ENCODE measurements around the gene ADARB2. TPM values are rescaled to one million over a fixed set of nuclear protein-coding genes. Genes with fewer than 3 reads are reported as not detected.

Gene ADARB2
- total RNA-seq, 1 donor from 2014 or later: 1.3 TPM

DNA sequence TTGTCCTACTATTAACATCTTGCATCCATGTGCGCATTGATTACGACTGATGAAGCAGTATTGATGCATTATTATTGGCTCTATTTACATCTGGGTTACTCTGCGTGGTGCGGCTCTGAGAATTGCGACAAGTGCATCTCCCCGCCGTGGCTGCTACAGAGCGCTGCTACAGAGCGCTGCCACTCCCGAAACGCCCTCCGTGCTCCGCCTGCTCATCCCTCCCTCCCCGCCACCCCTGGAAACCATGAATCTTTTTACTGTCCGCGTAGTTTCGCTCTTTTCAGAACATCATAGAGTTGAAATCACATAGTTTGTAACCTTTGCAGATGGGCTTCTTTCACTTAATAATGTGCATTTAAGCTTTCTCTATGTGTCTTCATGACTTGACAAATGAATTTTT is 74.1 kb downstream of the ADARB2 start:
- DNase-seq (ENCODE audit: low spot score): no peak

- no peak for DNase-seq (ENCODE audit: low spot score)
Measured at GRCh38 chr10:1662438-1663025, 74.8 kb downstream of the ADARB2 start.

GRCh38 chr10:1661859-1662437 is 75.4 kb downstream of the ADARB2 start:
- DNase-seq (ENCODE audit: low spot score): no peak

GRCh38 chr10:1661416-1661815 is 75.9 kb downstream of the ADARB2 start:
- no peak for DNase-seq (ENCODE audit: low spot score)

DNA sequence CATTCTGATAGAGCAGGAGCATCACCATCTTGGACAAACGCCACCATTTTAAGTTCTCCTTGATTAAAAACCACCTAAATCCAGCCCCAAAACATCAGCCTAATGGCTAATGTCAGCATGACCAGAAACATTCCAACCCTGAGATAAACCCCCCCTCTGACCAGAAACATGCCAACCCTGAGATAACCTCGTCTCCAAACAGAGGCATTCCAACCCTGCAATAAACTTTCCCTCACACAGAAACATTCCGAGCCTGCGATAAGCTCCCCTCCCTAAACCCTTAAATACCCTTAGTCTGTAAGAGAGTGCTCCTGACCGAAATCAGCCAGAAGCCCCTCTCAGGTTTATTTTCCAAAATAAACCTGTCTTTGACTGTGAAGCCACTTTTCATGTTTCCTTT is 76.5 kb downstream of the ADARB2 start:
- no peak for DNase-seq (ENCODE audit: low spot score)

DNA sequence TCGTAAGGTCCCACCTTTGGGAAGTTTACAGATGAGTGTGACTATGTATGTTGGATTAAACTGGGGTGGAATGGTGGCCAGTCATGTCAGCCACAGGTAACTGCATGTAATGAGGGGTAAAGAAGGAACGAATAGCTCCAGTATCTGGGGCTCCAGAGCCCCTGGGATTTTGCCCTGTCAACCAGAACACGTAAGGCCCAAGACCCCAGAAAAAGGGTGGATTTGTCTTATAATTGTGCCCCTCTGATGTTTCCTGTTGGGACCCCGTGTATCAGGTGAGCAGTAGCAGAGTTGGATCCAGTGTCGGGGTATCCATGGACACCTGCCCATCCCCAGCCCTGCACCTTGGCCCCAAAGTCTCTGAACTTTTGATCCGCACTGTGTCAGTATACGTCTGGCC is 76.9 kb downstream of the ADARB2 start:
- DNase-seq (ENCODE audit: low spot score): no peak

- no peak for DNase-seq (ENCODE audit: low spot score)
Measured at GRCh38 chr10:1659221-1659791, 78.0 kb downstream of the ADARB2 start.

DNA sequence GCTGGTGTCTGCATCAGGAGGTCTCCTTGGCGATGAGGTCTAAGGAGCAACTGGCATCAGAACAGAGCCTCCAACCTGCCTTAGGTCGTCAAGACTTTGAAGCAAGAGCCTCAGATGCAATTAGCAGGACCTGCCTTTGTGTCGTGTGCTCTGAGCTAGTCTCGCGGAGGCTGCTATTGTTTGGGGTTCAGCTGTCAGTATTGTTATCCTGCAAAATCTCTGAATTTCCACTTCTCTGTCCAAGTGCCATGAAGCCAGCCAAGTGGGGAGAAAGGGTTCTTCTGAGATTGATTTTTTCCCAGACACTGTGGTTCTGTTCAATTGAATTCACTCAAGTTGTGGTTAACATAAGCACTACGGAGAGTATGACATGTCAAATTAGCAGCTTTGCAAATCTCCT is 78.7 kb downstream of the ADARB2 start:
- no peak for DNase-seq (ENCODE audit: low spot score)

DNA sequence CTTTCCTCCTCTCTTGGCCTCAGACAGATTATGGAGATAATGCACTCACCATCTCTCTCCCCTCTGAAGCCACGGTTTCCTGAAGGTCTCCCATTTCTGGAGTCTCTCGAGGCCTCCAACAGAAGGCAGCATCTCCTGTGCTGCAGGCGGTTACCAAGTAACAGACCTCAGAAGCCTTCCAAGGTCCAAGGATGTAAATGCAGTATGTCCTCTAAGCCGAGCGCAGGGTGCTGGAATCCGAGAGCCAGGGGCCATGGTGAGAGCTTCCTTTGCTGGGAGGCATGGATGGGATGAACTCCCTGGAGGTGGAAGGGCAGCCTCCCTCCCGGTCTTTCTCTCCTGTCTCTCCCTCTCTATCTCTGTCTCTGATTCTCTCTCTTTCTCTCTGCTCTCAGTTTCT is 79.8 kb downstream of the ADARB2 start:
- no peak for DNase-seq (ENCODE audit: low spot score)

DNA sequence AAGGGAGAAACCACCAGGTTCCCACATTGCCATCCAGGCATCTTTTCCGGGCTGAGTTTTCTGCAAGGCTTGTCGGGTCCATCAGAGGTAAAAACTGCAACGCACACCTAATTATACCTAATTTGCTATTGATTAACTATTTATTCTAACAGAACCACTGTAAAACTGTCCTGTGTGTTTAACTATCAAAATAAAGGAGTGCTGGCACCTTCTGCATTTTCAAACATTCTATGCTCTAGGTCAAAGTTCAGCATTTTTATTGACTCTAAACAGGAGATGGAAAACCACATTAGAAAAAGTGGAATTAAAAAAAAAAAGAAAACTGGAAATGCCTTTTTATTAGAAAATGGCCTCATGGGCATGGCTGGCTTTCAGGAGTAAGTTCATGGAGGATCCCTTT is 82.0 kb downstream of the ADARB2 start:
- DNase-seq (ENCODE audit: low spot score): no peak

- DNase-seq (ENCODE audit: low spot score): no peak
Measured at GRCh38 chr10:1654811-1655356, 82.4 kb downstream of the ADARB2 start.

GRCh38 chr10:1654247-1654646 is 83.1 kb downstream of the ADARB2 start:
- DNase-seq (ENCODE audit: low spot score): no peak

DNA sequence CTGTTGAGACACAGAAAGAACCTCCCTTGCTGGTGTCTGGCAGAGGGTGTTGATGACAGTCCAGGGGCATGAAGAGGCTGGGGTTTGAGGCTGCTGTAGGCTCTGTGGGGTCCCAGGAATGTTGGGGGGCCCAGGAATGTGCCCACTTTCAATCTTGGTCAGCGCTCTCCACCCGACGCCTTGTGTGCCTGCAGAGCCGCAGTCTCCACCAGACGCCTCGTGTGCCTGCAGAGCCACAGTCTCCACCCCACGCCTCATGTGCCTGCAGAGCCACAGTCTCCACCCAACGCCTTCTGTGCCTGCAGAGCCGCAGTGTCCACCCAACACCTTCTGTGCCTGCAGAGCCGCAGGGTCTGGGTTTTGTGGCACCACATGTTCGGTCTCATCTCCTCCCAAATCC is 84.0 kb downstream of the ADARB2 start:
- no peak for DNase-seq (ENCODE audit: low spot score)

GRCh38 chr10:1652151-1652550 is 85.2 kb downstream of the ADARB2 start:
- DNase-seq (ENCODE audit: low spot score): no peak

DNA sequence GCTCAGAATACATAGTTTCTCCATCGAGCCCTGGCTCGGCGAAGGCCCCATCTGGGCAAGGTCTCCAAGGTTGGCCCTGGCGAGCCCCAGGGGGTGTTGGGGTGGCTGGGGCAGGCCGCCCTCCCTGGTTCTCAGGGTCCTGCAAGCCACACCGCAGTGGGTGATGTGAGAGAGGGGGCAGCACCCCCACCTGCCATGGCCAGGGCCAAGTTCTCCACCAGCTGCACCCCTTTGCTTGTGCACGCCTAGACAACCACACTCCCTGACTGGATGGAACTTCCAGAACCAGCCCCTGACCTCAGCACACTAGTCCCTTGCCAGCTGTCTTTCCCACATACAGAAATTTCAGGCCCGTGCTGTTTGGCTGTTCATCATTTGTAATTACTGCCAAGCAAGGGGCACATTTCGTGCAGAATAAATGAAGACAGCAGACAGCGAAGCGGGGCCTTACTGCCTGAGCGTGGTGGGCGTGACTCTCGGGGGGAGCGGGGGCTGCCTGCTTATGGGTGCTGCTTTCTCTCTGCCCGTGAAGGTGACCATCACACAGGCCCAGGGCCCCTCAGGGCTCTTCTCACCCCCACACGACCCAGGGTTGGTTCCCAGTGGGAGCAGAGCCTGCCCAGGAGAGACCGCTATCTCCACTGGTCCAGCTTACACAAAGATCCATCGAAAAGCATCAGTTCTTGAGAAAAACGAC is 85.9 kb downstream of the ADARB2 start:
- DNase-seq (ENCODE audit: low spot score): no peak

DNA sequence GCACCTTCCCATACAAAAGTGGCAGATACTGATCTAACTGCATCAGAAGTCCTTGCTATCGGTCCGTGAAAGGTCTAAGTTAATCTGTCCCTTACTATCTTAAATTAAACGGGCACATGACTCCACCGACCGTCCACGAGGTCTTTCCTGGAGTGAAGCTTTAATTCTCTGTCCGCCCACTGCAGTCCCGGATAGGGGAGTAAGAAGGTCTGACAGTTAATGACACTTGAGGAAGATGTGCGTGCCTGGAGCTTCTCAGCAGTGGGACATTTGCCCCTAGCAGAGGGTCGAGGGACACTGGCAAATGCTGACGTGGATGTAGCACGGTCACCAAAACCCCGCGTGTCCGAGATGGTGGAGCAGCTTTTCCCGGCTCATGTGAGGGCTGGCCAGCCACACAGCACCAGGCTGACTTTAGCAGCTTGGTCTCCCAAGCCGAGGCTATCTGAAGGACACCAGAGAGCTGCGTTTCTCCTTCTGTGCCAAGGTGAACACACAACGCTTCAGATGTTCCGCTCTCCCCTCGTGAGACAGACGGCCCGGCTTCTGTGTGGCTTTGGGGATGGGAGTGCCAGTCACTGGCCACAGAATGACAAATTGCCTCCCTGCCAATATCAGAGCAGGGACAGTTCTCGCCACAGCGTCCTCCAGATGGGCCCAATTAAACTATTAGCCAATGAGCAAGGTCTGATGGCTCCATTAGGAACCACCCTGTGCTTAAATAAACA is 86.6 kb downstream of the ADARB2 start:
- DNase-seq (ENCODE audit: low spot score): no peak

DNA sequence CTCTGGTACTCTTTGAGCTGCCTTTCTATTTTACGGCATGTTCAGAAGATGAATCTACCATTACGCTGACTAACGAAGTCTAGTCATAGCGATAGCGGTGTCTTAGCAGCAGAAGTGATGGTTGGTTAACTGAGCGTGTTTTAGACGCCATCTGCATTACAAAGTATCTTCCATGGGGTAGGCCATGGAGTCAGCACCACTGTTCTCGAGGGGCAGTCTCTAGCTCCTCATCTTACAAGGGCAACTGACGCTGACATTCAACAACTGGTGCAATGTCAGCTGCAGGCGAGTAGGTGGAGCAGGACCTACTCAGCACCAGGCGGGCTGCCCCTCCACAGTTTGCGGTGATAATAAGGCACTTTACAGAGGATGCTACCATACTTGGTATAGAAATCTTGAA is 88.7 kb downstream of the ADARB2 start:
- DNase-seq (ENCODE audit: low spot score): no peak

GRCh38 chr10:1646332-1646731 is 91.0 kb downstream of the ADARB2 start:
- DNase-seq (ENCODE audit: low spot score): no peak

DNA sequence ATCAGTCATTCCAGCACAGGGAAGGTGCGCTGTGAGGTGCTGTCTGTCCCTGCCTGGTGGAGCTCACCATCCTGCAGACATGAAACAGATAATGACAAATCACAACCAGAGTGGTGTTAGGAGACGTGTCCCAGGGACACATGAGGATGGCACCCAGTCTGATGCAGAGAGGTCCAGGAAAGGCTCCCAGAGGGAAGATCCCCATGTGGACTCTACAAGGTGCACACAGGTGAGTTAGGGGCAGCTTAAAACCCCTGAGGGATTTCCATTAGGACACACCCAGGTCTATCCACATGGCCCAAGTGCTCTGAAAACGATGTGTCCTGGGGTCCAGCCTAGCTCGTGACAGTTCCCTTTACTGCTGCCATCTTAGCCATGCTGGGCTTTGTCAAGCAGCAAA is 91.4 kb downstream of the ADARB2 start:
- DNase-seq (ENCODE audit: low spot score): no peak

DNA sequence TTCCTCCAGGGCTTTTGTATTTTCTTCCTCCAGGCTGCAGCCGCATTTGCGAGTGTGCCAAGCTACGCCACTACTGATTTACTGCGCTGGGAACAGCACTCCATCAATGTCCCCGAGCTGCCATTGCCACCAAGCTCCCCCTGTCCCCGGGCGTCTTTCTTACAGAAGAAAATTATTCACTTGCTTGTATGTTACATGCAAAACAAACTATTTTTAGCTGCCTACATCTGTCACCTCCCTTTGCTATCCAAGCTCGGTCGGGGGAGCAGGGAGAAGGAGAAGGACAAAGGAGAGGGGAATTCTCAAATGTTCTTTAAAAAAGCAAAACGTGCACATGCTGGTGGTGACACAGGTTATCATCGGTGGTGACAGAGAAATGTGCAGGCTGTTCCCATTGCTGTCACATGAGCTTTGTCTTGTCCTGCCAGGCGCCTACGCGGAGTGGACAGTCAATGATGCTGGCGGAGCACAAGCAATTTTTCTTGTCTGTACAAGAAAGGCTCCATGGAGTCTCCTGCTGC is 93.1 kb downstream of the ADARB2 start:
- DNase-seq (ENCODE audit: low spot score): no peak

DNA sequence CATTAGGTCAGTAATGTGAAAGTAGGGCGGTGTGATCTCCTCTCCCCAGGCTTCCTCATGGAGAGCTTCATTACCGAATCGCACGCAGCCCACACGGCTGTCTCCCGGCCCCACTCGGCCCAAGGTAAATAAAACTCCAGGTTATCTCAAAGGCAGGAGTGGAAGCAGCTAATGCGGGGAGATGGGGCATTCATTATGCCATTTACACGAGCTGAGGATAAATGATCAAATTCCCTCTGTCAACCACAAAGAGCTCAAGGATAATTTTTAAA is 93.5 kb downstream of the ADARB2 start:
- no peak for DNase-seq (ENCODE audit: low spot score)

All from mucosa of gallbladder (tissue), 1 donor.